ENCODE measurements around the gene PCDHB5.
"Not testable (repeated sequence)": the region's sequence is repeated elsewhere in the genome, so short reads cannot be mapped to it uniquely, and the experiment has no call there.

The PCDHB5 gene

DNA sequence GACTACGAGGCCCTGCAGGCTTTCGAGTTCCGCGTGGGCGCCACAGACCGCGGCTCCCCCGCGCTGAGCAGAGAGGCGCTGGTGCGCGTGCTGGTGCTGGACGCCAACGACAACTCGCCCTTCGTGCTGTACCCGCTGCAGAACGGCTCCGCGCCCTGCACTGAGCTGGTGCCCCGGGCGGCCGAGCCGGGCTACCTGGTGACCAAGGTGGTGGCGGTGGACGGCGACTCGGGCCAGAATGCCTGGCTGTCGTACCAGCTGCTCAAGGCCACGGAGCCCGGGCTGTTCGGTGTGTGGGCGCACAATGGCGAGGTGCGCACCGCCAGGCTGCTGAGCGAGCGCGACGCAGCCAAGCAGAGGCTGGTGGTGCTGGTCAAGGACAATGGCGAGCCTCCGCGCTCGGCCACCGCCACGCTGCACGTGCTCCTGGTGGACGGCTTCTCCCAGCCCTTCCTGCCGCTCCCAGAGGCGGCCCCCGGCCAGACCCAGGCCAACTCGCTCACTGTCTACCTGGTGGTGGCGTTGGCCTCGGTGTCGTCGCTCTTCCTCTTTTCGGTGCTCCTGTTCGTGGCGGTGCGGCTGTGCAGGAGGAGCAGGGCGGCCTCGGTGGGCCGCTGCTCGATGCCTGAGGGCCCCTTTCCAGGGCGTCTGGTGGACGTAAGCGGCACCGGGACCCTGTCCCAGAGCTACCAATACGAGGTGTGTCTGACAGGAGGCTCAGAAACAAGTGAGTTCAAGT, 49.3 kb downstream of the PCDHB5 start:
- CTCF ChIA-PET; H3K4me1 ChIP-seq (ENCODE audit: control extremely low read depth in 1 of 4, control insufficient read depth in 4 of 4, insufficient read depth in 4 of 4, low read length in 3 of 4); DNase-seq; POLR2A ChIA-PET; H3K27ac ChIP-seq (ENCODE audit: insufficient read depth in 1 of 2, low read depth in 1 of 2, low read length in 2 of 2, poor library complexity in 1 of 2, severe bottlenecking in 2 of 2); H3K36me3 ChIP-seq (ENCODE audit: control insufficient read depth in 4 of 4, insufficient read depth in 4 of 4, low read length in 3 of 4); H3K4me3 ChIP-seq (ENCODE audit: control insufficient read depth in 1 of 7, extremely low read depth in 1 of 7, insufficient read depth in 4 of 7, low read depth in 2 of 7, low read length in 6 of 7): not testable (repeated sequence)
- WGBS (ENCODE audit: insufficient coverage) = 30% methylated on average over 8 of the region's 69 CpGs
- Histone ChIP-seq H3K9me3 (ENCODE audit: control extremely low read depth in 1 of 5, control insufficient read depth in 4 of 5, insufficient read depth in 2 of 5, low read depth in 1 of 5, low read length in 4 of 5) (peaks cover 4 to 33% (median 26%) of the 10 kb centered on the region in 5 experiments), H3K27me3 (replicated peaks in 2 of 5; ENCODE audit: control insufficient read depth in 4 of 5, insufficient read depth in 5 of 5, low read length in 4 of 5) (peaks cover 2 to 54% (median 17%) of the 10 kb centered on the region in 5 experiments)

DNA sequence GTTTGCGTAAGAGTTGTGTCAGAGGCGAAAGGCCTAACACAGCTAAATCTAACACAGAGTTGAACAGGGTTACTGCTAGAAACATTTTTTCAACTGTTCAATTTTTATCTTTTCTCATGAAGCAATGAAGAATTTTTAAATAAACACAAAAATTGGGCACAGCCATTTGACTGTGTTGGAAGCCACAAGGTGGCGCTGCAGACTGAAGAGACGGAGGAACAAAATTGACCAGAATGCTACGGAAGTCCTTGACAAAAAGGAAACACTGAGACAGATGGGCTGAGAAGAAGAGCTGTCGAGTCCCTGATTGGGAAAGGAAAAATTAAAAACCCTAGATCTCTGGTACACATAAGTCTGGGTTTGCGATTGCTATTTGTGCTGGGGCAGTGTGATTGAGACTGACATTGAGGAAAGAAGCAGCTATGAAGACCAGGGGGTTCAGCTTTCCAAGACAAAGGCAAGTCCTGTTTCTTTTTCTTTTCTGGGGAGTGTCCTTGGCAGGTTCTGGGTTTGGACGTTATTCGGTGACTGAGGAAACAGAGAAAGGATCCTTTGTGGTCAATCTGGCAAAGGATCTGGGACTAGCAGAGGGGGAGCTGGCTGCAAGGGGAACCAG, 52.0 kb downstream of the PCDHB5 start, which contains the start of gene PCDHB9:
Gene PCDHB9, plus strand, starts transcription at position 265 of the 616 bp plus-strand sequence. Its CDS starts 158 bp downstream, at position 423.
- peak in 2 of 3 donors; percentile 19 to 20 for DNase-seq
- WGBS (ENCODE audit: insufficient coverage) = 25% methylated on average over 6 of the region's 9 CpGs
- ChIA-PET CTCF (no interaction called here), POLR2A (interaction anchor here (0.6 kb wide), 1 partner anchor 127 kb away, joined by 6 read pairs; no protein-coding TSS in a partner anchor)
- no peaks in the 10 kb centered on the region for H3K36me3 ChIP-seq (ENCODE audit: control insufficient read depth in 4 of 4, insufficient read depth in 4 of 4, low read length in 3 of 4)
- H3K9me3 ChIP-seq (ENCODE audit: control extremely low read depth in 1 of 5, control insufficient read depth in 4 of 5, insufficient read depth in 2 of 5, low read depth in 1 of 5, low read length in 4 of 5) = peaks cover 0 to 30% (median 21%) of the 10 kb centered on the region in 5 experiments
- no peak within 1 kb of the TSS for H3K4me3 ChIP-seq (ENCODE audit: control insufficient read depth in 1 of 7, extremely low read depth in 1 of 7, insufficient read depth in 4 of 7, low read depth in 2 of 7, low read length in 6 of 7)
- H3K4me1 ChIP-seq (ENCODE audit: control extremely low read depth in 1 of 4, control insufficient read depth in 4 of 4, insufficient read depth in 4 of 4, low read length in 3 of 4) = no peaks in the 10 kb centered on the region
- peaks cover 5 to 52% (median 15%) of the 10 kb centered on the region in 5 experiments for H3K27me3 ChIP-seq (replicated peaks in 2 of 5; ENCODE audit: control insufficient read depth in 4 of 5, insufficient read depth in 5 of 5, low read length in 4 of 5)
- no peak within 1 kb of the TSS for H3K27ac ChIP-seq (ENCODE audit: insufficient read depth in 1 of 2, low read depth in 1 of 2, low read length in 2 of 2, poor library complexity in 1 of 2, severe bottlenecking in 2 of 2)
